ENCODE results near the gene PPP4R4. TPM values are rescaled to one million over a fixed set of nuclear protein-coding genes. Genes with fewer than 3 reads are reported as not detected.
A peak's percentile ranks its signal among the peaks of the same experiment; 100 is the strongest.

PPP4R4 gene
- total RNA-seq, 1 experiment from 2014 or later = 0.91 TPM

- Mint-ChIP-seq H3K4me1 (ENCODE audit: insufficient read depth, unreplicated experiment) (peaks cover 25% of the 10 kb centered on the region), H3K27me3 (ENCODE audit: insufficient read depth, unreplicated experiment) (no peaks in the 10 kb centered on the region), H3K4me3 (ENCODE audit: unreplicated experiment) (no peak overlapping the region), H3K36me3 (ENCODE audit: insufficient read depth, unreplicated experiment) (no peaks in the 10 kb centered on the region), H3K9me3 (ENCODE audit: unreplicated experiment) (no peaks in the 10 kb centered on the region), H3K27ac (ENCODE audit: low read depth, unreplicated experiment) (no peak overlapping the region)
- no peak for DNase-seq (ENCODE audit: unreplicated experiment)
- TF ChIP-seq, protein P1, sequence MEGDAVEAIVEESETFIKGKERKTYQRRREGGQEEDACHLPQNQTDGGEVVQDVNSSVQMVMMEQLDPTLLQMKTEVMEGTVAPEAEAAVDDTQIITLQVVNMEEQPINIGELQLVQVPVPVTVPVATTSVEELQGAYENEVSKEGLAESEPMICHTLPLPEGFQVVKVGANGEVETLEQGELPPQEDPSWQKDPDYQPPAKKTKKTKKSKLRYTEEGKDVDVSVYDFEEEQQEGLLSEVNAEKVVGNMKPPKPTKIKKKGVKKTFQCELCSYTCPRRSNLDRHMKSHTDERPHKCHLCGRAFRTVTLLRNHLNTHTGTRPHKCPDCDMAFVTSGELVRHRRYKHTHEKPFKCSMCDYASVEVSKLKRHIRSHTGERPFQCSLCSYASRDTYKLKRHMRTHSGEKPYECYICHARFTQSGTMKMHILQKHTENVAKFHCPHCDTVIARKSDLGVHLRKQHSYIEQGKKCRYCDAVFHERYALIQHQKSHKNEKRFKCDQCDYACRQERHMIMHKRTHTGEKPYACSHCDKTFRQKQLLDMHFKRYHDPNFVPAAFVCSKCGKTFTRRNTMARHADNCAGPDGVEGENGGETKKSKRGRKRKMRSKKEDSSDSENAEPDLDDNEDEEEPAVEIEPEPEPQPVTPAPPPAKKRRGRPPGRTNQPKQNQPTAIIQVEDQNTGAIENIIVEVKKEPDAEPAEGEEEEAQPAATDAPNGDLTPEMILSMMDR (IDR thresholded peaks at IDR 0.05; ENCODE audit: unreplicated experiment) = no peak
- intact Hi-C loops (cut with micrococcal nuclease) = no loop called here
- ChIA-PET POLR2A (no interaction called here), CTCF (no interaction called here)
- no TSS peak for BruUV-seq (replicated peaks)
Measured at GRCh38 chr14:94172545-94172944, 1.6 kb upstream of the PPP4R4 start.

- CTCF ChIA-PET = interaction anchor here (0.8 to 1.2 kb wide), 2 partner anchors 37 to 41 kb away, joined by 3 to 4 read pairs; no protein-coding TSS in a partner anchor
- H3K27me3 Mint-ChIP-seq (ENCODE audit: insufficient read depth, unreplicated experiment) = no peaks in the 10 kb centered on the region
- peaks cover 25% of the 10 kb centered on the region for H3K4me1 Mint-ChIP-seq (ENCODE audit: insufficient read depth, unreplicated experiment)
- POLR2A ChIA-PET = interaction anchor here (0.6 to 1.4 kb wide), 3 partner anchors 13 to 427 kb away, joined by 3 read pairs; no protein-coding TSS in a partner anchor
- no peaks in the 10 kb centered on the region for H3K36me3 Mint-ChIP-seq (ENCODE audit: insufficient read depth, unreplicated experiment)
- peak overlapping the region; percentile 69 for H3K4me3 Mint-ChIP-seq (ENCODE audit: unreplicated experiment)
- H3K27ac Mint-ChIP-seq (ENCODE audit: low read depth, unreplicated experiment) = no peak overlapping the region
- no TSS peak for BruUV-seq (replicated peaks)
- no peak for DNase-seq (ENCODE audit: unreplicated experiment)
- intact Hi-C loops (cut with micrococcal nuclease) = no loop called here
- H3K9me3 Mint-ChIP-seq (ENCODE audit: unreplicated experiment) = no peaks in the 10 kb centered on the region
- TF ChIP-seq, protein P1 (IDR thresholded peaks at IDR 0.05; ENCODE audit: unreplicated experiment) = no peak
Measured at GRCh38 chr14:94173471-94173884, 644 bp upstream of the PPP4R4 start.

DNA sequence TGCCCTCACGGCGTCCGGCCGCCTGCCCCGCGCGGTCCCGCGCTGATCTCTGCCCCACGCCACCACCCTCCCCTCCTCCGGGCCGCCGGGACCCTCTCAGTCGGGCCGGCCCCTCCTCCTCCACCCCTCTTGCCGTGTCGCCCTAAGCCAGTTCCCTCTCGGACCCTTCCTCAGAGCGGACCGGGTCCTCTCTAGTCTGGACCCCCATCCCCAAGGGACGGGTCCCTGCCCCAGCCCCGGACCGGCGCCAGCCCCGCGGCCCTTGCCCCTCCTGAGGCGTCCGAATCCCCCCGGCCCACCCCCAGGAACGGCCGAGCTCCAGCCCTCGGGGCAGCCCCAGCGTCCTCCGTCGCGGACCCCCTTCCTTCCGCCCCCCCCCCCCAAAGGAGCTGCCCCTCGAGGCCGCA lies 485 bp downstream of the PPP4R4 start:
- Mint-ChIP-seq H3K9me3 (ENCODE audit: unreplicated experiment) (no peaks in the 10 kb centered on the region), H3K4me1 (ENCODE audit: insufficient read depth, unreplicated experiment) (peaks cover 25% of the 10 kb centered on the region), H3K4me3 (ENCODE audit: unreplicated experiment) (peak overlapping the region; percentile 69), H3K27ac (ENCODE audit: low read depth, unreplicated experiment) (no peak overlapping the region), H3K27me3 (ENCODE audit: insufficient read depth, unreplicated experiment) (no peaks in the 10 kb centered on the region), H3K36me3 (ENCODE audit: insufficient read depth, unreplicated experiment) (no peaks in the 10 kb centered on the region)
- intact Hi-C loops (cut with micrococcal nuclease) = no loop called here
- no TSS peak for BruUV-seq (replicated peaks)
- CTCF ChIA-PET = interaction anchor here (0.6 to 2.2 kb wide), 5 partner anchors 37 to 1283 kb away, joined by 3 to 11 read pairs (median 3); partner anchors contain the start of gene CCDC197
- TF ChIP-seq, protein P1 (IDR thresholded peaks at IDR 0.05; ENCODE audit: unreplicated experiment) = no peak
- POLR2A ChIA-PET = no interaction called here
- DNase-seq (ENCODE audit: unreplicated experiment) = no peak

DNA sequence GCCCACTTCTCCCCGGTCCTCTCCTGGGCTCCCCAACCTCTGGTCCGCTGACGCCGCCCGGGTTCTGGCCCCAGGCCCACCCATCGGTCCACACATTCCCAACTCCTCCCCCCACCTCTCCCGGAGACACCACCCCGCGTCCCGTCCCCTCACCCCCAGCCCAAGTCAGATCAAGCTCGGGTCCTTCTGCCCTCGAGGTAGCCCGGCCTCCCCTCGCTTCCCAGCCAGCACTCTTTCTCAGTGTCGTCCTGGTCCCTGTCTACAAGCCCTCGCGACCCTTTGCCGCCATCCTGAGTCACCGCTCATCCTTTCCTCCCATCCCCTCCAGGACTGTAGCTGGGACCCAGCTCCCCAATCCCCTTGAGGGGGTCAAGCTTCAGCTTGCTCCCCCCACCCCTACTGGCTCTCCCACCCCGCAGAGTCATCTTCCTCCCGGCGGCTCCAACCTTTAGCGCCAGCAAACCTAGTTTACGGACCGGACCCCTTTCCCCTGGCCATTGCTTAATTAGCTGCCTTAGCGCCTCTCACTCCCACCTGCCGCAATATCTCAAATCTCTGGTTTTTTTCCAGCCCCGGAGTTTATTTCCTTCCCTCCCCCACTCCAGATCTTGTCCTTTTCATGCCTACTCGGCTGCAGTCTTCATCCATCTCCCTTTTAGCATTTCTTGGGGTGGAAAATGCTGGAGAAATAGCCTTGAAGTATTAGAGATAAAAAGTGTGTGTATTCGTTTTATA lies 1.1 kb downstream of the PPP4R4 start:
- H3K27me3 Mint-ChIP-seq (ENCODE audit: insufficient read depth, unreplicated experiment) = no peaks in the 10 kb centered on the region
- POLR2A ChIA-PET = no interaction called here
- H3K4me1 Mint-ChIP-seq (ENCODE audit: insufficient read depth, unreplicated experiment) = peaks cover 25% of the 10 kb centered on the region
- intact Hi-C loops (cut with micrococcal nuclease) = no loop called here
- BruUV-seq (replicated peaks) = no TSS peak
- DNase-seq (ENCODE audit: unreplicated experiment) = no peak
- CTCF ChIA-PET = interaction anchor here (0.6 to 2.2 kb wide), 10 partner anchors 37 to 1283 kb away, joined by 3 to 11 read pairs (median 3); partner anchors contain the start of gene CCDC197
- H3K36me3 Mint-ChIP-seq (ENCODE audit: insufficient read depth, unreplicated experiment) = no peaks in the 10 kb centered on the region
- TF ChIP-seq, protein P1 (IDR thresholded peaks at IDR 0.05; ENCODE audit: unreplicated experiment) = no peak
- H3K9me3 Mint-ChIP-seq (ENCODE audit: unreplicated experiment) = no peaks in the 10 kb centered on the region
- no peak overlapping the region for H3K27ac Mint-ChIP-seq (ENCODE audit: low read depth, unreplicated experiment)
- peak overlapping the region; percentile 69 for H3K4me3 Mint-ChIP-seq (ENCODE audit: unreplicated experiment)

Measured in MCF 10A (cell line).